MM.1S (cell line): ENCODE data around the gene PDE10A.

Experiments
- DNase-seq: peaks from one replicate; pipeline ENCODE4 v3.0.0-alpha.2; 2015
- H2AFZ ChIP-seq: fragments of 300-600 bp; sonication (generic); 2 replicates; pipeline ENCODE4 v1.6.0; 2016; ENCODE audit warnings: antibody characterized with exemption, low read length
- H3F3A ChIP-seq: fragments of 300-600 bp; sonication (generic); 2 replicates; pipeline ENCODE4 v1.6.1; 2016; ENCODE audit warnings: mild to moderate bottlenecking, antibody characterized with exemption, low read length, moderate library complexity, mixed read lengths; ENCODE audit not compliant: insufficient read depth
- H3K27ac ChIP-seq: fragments of 300-600 bp; sonication (generic); 2 replicates; pipeline ENCODE4 v1.5.1; 2016; ENCODE audit warnings: mild to moderate bottlenecking, low read length
- H3K27me3 ChIP-seq: fragments of 300-600 bp; sonication (generic); replicated peaks from 2 replicates; pipeline ENCODE4 v1.6.0; 2016; ENCODE audit warnings: low read length; ENCODE audit not compliant: insufficient read depth
- H3K36me3 ChIP-seq: fragments of 300-600 bp; sonication (generic); replicated peaks from 2 replicates; pipeline ENCODE4 v1.6.1; 2016; ENCODE audit warnings: mild to moderate bottlenecking, low read length, mixed read lengths; ENCODE audit not compliant: insufficient read depth
- H3K4me1 ChIP-seq: fragments of 300-600 bp; sonication (generic); 2 replicates; pipeline ENCODE4 v1.6.1; 2016; ENCODE audit warnings: low read length, mixed read lengths
- H3K4me2 ChIP-seq: fragments of 300-600 bp; sonication (generic); 2 replicates; pipeline ENCODE4 v1.6.0; 2016; ENCODE audit warnings: low read depth, low read length
- H3K4me3 ChIP-seq: fragments of 300-600 bp; sonication (generic); 2 replicates; pipeline ENCODE4 v1.5.1; 2016; ENCODE audit warnings: low read length, mixed read lengths
- H3K79me2 ChIP-seq: fragments of 300-600 bp; sonication (generic); 2 replicates; pipeline ENCODE4 v1.6.1; 2016; ENCODE audit warnings: mixed run types, low read length, mixed read lengths
- H3K9ac ChIP-seq: fragments of 300-600 bp; sonication (generic); 2 replicates; pipeline ENCODE4 v1.6.1; 2016; ENCODE audit warnings: low read length, mixed read lengths
- H3K9me2 ChIP-seq: fragments of 300-600 bp; sonication (generic); replicated peaks from 2 replicates; pipeline ENCODE4 v1.6.1; 2016; ENCODE audit warnings: mild to moderate bottlenecking, low read length, mixed read lengths; ENCODE audit not compliant: insufficient read depth
- H3K9me3 ChIP-seq: fragments of 300-600 bp; sonication (generic); replicated peaks from 2 replicates; pipeline ENCODE4 v1.6.1; 2016; ENCODE audit warnings: mild to moderate bottlenecking, low read length, mixed read lengths; ENCODE audit not compliant: insufficient read depth
- H4K20me1 ChIP-seq: fragments of 300-600 bp; sonication (generic); 2 replicates; pipeline ENCODE4 v1.6.1; 2016; ENCODE audit warnings: mild to moderate bottlenecking, low read length, moderate library complexity, mixed read lengths; ENCODE audit not compliant: insufficient read depth
- CTCF ChIP-seq: fragments of 300-600 bp; sonication (generic); IDR thresholded peaks from 2 replicates; pipeline ENCODE4 v1.5.1; 2016; ENCODE audit warnings: antibody characterized with exemption, low read length, mixed read lengths
- EZH2 ChIP-seq: fragments of 300-600 bp; sonication (generic); optimal IDR thresholded peaks from 2 replicates; pipeline ENCODE3; 2017; ENCODE audit warnings: low read depth, mild to moderate bottlenecking, antibody characterized with exemption, low read length, mixed read lengths
- EZH2phosphoT487 ChIP-seq: fragments of 300-600 bp; sonication (generic); IDR thresholded peaks from 2 replicates; pipeline ENCODE4 v1.6.1; 2018; ENCODE audit warnings: antibody characterized with exemption, low read length

Gene PDE10A

DNA sequence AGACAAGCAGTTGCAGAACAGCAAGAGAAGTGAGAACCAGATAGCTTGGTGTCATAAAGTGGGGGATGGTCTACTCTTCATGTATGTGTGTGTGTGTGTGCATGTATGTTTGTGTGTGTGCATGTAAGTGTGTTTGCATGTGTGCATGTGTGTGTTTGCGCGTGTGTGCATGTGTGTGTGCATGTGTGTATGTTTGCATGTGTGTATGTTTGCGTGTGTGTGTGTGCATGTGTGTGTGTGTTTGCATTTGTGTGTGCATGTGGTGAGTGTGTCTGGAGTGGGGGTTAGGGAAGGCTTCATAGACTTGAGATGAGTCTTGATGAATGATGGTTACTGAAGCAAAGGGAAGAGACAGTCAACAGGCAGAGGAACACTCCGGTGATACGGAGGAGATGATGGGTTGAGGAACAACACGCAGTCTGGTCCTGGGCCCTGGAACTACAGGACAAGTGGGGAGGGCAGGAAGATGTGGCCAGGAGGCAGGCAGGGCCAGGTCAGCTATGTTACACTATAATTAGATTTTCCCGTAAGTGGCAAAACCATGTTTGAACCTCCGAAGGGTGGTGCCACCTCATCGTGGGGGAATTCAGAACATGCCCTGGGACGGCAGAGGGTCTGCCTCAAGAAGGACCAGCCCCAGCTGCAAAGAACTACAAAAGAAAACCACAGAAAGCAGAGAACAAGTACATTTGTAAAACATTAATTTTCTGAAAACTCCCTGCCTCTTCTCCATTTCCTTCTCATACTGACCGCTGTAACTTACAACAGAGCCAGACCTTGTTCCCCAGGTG lies 38.7 kb upstream of the PDE10A start:
- TF ChIP-seq EZH2 = no peak
- TF ChIP-seq EZH2phosphoT487 = no peak
- TF ChIP-seq CTCF = no peak
- H3K9me3 ChIP-seq = no peaks in the 10 kb centered on the region
- H3K79me2 ChIP-seq = no peaks in the 10 kb centered on the region
- no peak overlapping the region for H3K4me3 ChIP-seq
- no peaks in the 10 kb centered on the region for H3F3A ChIP-seq
- no peaks in the 10 kb centered on the region for H3K36me3 ChIP-seq
- H3K4me1 ChIP-seq = no peaks in the 10 kb centered on the region
- no peak for DNase-seq
- H3K9ac ChIP-seq = no peak overlapping the region
- H4K20me1 ChIP-seq = no peaks in the 10 kb centered on the region
- no peaks in the 10 kb centered on the region for H3K9me2 ChIP-seq
- no peaks in the 10 kb centered on the region for H3K27me3 ChIP-seq
- no peak overlapping the region for H3K27ac ChIP-seq
- H2AFZ ChIP-seq = no peak overlapping the region
- H3K4me2 ChIP-seq = no peak overlapping the region

- no peak overlapping the region for H3K4me2 ChIP-seq
- no peaks in the 10 kb centered on the region for H3K4me1 ChIP-seq
- H3K27me3 ChIP-seq = no peaks in the 10 kb centered on the region
- no peak overlapping the region for H3K9ac ChIP-seq
- no peaks in the 10 kb centered on the region for H3K9me2 ChIP-seq
- no peaks in the 10 kb centered on the region for H3K79me2 ChIP-seq
- H3K4me3 ChIP-seq = no peak overlapping the region
- no peak overlapping the region for H3K27ac ChIP-seq
- H3K9me3 ChIP-seq = no peaks in the 10 kb centered on the region
- H4K20me1 ChIP-seq = no peaks in the 10 kb centered on the region
- no peaks in the 10 kb centered on the region for H3K36me3 ChIP-seq
- TF ChIP-seq EZH2 = no peak
- H2AFZ ChIP-seq = no peak overlapping the region
- DNase-seq = no peak
- H3F3A ChIP-seq = no peaks in the 10 kb centered on the region
These were observed 38.0 kb upstream of the PDE10A start for GRCh38 chr6:165701005-165701404.

DNA sequence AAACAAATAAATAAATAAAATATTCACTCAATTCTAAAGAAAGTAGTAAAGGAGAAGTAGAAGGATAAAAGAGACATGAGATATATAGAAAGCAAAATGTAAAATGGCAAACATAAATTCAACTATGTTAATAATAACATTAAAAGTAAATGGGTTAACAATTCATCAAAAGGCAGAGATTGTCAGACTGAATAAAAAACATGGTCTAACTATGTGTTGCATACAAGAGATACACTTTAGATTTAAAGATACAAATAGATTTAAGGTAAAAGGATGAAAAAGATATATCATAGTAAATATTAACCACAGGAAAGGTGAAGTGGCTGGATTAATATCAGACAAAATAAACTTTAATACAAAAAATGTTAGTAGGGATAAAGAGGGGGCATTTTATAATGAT lies 35.8 kb upstream of the PDE10A start:
- H3K27ac ChIP-seq = no peak overlapping the region
- no peak overlapping the region for H2AFZ ChIP-seq
- no peaks in the 10 kb centered on the region for H3K27me3 ChIP-seq
- no peak for DNase-seq
- H3F3A ChIP-seq = no peaks in the 10 kb centered on the region
- no peaks in the 10 kb centered on the region for H3K9me2 ChIP-seq
- no peak for TF ChIP-seq CTCF
- TF ChIP-seq EZH2phosphoT487 = no peak
- no peak for TF ChIP-seq EZH2
- no peaks in the 10 kb centered on the region for H3K36me3 ChIP-seq
- no peaks in the 10 kb centered on the region for H4K20me1 ChIP-seq
- no peak overlapping the region for H3K9ac ChIP-seq
- H3K9me3 ChIP-seq = no peaks in the 10 kb centered on the region
- no peak overlapping the region for H3K4me3 ChIP-seq
- no peaks in the 10 kb centered on the region for H3K4me1 ChIP-seq
- no peak overlapping the region for H3K4me2 ChIP-seq
- no peaks in the 10 kb centered on the region for H3K79me2 ChIP-seq

- no peaks in the 10 kb centered on the region for H3K9me2 ChIP-seq
- TF ChIP-seq EZH2 (no peak), EZH2phosphoT487 (no peak), CTCF (no peak)
- no peaks in the 10 kb centered on the region for H3K36me3 ChIP-seq
- no peak overlapping the region for H3K4me2 ChIP-seq
- H2AFZ ChIP-seq = no peak overlapping the region
- H3K27ac ChIP-seq = no peak overlapping the region
- H3K4me1 ChIP-seq = no peaks in the 10 kb centered on the region
- H3K79me2 ChIP-seq = no peaks in the 10 kb centered on the region
- no peaks in the 10 kb centered on the region for H4K20me1 ChIP-seq
- no peaks in the 10 kb centered on the region for H3K9me3 ChIP-seq
- no peaks in the 10 kb centered on the region for H3F3A ChIP-seq
- H3K4me3 ChIP-seq = no peak overlapping the region
- no peak overlapping the region for H3K9ac ChIP-seq
- DNase-seq = no peak
- no peaks in the 10 kb centered on the region for H3K27me3 ChIP-seq
These were observed 34.1 kb upstream of the PDE10A start for GRCh38 chr6:165697171-165697570.
